MM.1S (cell line): Measurements from ENCODE around the gene SSBP4.

Experiments used
- DNase-seq: peaks from one replicate; pipeline ENCODE4 v3.0.0-alpha.2; 2015
- H2AFZ ChIP-seq: fragments of 300-600 bp; sonication (generic); 2 replicates; pipeline ENCODE4 v1.6.0; 2016; ENCODE audit warnings: antibody characterized with exemption, low read length
- H3F3A ChIP-seq: fragments of 300-600 bp; sonication (generic); 2 replicates; pipeline ENCODE4 v1.6.1; 2016; ENCODE audit warnings: mild to moderate bottlenecking, antibody characterized with exemption, low read length, moderate library complexity, mixed read lengths; ENCODE audit not compliant: insufficient read depth
- H3K27ac ChIP-seq: fragments of 300-600 bp; sonication (generic); 2 replicates; pipeline ENCODE4 v1.5.1; 2016; ENCODE audit warnings: mild to moderate bottlenecking, low read length
- H3K27me3 ChIP-seq: fragments of 300-600 bp; sonication (generic); replicated peaks from 2 replicates; pipeline ENCODE4 v1.6.0; 2016; ENCODE audit warnings: low read length; ENCODE audit not compliant: insufficient read depth
- H3K36me3 ChIP-seq: fragments of 300-600 bp; sonication (generic); replicated peaks from 2 replicates; pipeline ENCODE4 v1.6.1; 2016; ENCODE audit warnings: mild to moderate bottlenecking, low read length, mixed read lengths; ENCODE audit not compliant: insufficient read depth
- H3K4me1 ChIP-seq: fragments of 300-600 bp; sonication (generic); 2 replicates; pipeline ENCODE4 v1.6.1; 2016; ENCODE audit warnings: low read length, mixed read lengths
- H3K4me2 ChIP-seq: fragments of 300-600 bp; sonication (generic); 2 replicates; pipeline ENCODE4 v1.6.0; 2016; ENCODE audit warnings: low read depth, low read length
- H3K4me3 ChIP-seq: fragments of 300-600 bp; sonication (generic); 2 replicates; pipeline ENCODE4 v1.5.1; 2016; ENCODE audit warnings: low read length, mixed read lengths
- H3K79me2 ChIP-seq: fragments of 300-600 bp; sonication (generic); 2 replicates; pipeline ENCODE4 v1.6.1; 2016; ENCODE audit warnings: mixed run types, low read length, mixed read lengths
- H3K9ac ChIP-seq: fragments of 300-600 bp; sonication (generic); 2 replicates; pipeline ENCODE4 v1.6.1; 2016; ENCODE audit warnings: low read length, mixed read lengths
- H3K9me2 ChIP-seq: fragments of 300-600 bp; sonication (generic); replicated peaks from 2 replicates; pipeline ENCODE4 v1.6.1; 2016; ENCODE audit warnings: mild to moderate bottlenecking, low read length, mixed read lengths; ENCODE audit not compliant: insufficient read depth
- H3K9me3 ChIP-seq: fragments of 300-600 bp; sonication (generic); replicated peaks from 2 replicates; pipeline ENCODE4 v1.6.1; 2016; ENCODE audit warnings: mild to moderate bottlenecking, low read length, mixed read lengths; ENCODE audit not compliant: insufficient read depth
- H4K20me1 ChIP-seq: fragments of 300-600 bp; sonication (generic); 2 replicates; pipeline ENCODE4 v1.6.1; 2016; ENCODE audit warnings: mild to moderate bottlenecking, low read length, moderate library complexity, mixed read lengths; ENCODE audit not compliant: insufficient read depth
- CTCF ChIP-seq: fragments of 300-600 bp; sonication (generic); IDR thresholded peaks from 2 replicates; pipeline ENCODE4 v1.5.1; 2016; ENCODE audit warnings: antibody characterized with exemption, low read length, mixed read lengths
- EZH2 ChIP-seq: fragments of 300-600 bp; sonication (generic); optimal IDR thresholded peaks from 2 replicates; pipeline ENCODE3; 2017; ENCODE audit warnings: low read depth, mild to moderate bottlenecking, antibody characterized with exemption, low read length, mixed read lengths
- EZH2phosphoT487 ChIP-seq: fragments of 300-600 bp; sonication (generic); IDR thresholded peaks from 2 replicates; pipeline ENCODE4 v1.6.1; 2018; ENCODE audit warnings: antibody characterized with exemption, low read length

The SSBP4 gene

GRCh38 chr19:18389726-18390064, 29.5 kb upstream of the SSBP4 start:
- no peaks in the 10 kb centered on the region for H3K9me2 ChIP-seq
- TF ChIP-seq CTCF, result no peak
- TF ChIP-seq EZH2, result no peak
- no peak for TF ChIP-seq EZH2phosphoT487
- peaks cover 85% of the 10 kb centered on the region for H3K27me3 ChIP-seq
- 0 out of 2 replicates have a peak, but pooled peaks cover 4% of the 10 kb centered on the region for H3K4me1 ChIP-seq
- H3K9me3 ChIP-seq, result no peaks in the 10 kb centered on the region
- no peak overlapping the region for H2AFZ ChIP-seq
- no peak for DNase-seq
- H3K9ac ChIP-seq, result no peak overlapping the region
- no peaks in the 10 kb centered on the region for H3K36me3 ChIP-seq
- H3K4me3 ChIP-seq, result no peak overlapping the region
- no peaks in the 10 kb centered on the region for H4K20me1 ChIP-seq
- H3K79me2 ChIP-seq, result no peaks in the 10 kb centered on the region
- no peak overlapping the region for H3K4me2 ChIP-seq
- no peak overlapping the region for H3K27ac ChIP-seq
- no peaks in the 10 kb centered on the region for H3F3A ChIP-seq

GRCh38 chr19:18390065-18390907, 28.9 kb upstream of the SSBP4 start:
- Histone ChIP-seq H3K79me2 (no peaks in the 10 kb centered on the region), H3K36me3 (no peaks in the 10 kb centered on the region), H3K4me2 (no peak overlapping the region), H3K4me3 (no peak overlapping the region), H2AFZ (no peak overlapping the region), H4K20me1 (no peaks in the 10 kb centered on the region), H3F3A (no peaks in the 10 kb centered on the region), H3K9me2 (no peaks in the 10 kb centered on the region), H3K27ac (no peak overlapping the region), H3K4me1 (0 out of 2 replicates have a peak, but pooled peaks cover 4% of the 10 kb centered on the region), H3K27me3 (peaks cover 80% of the 10 kb centered on the region), H3K9me3 (no peaks in the 10 kb centered on the region), H3K9ac (no peak overlapping the region)
- TF ChIP-seq CTCF (no peak), EZH2 (no peak), EZH2phosphoT487 (no peak)
- no peak for DNase-seq

- Histone ChIP-seq H3K27ac (no peak overlapping the region), H3K4me1 (0 out of 2 replicates have a peak, but pooled peaks cover 4% of the 10 kb centered on the region), H3K4me3 (no peak overlapping the region), H3K9ac (no peak overlapping the region), H4K20me1 (no peaks in the 10 kb centered on the region), H3K4me2 (no peak overlapping the region), H3K36me3 (no peaks in the 10 kb centered on the region), H3K9me2 (no peaks in the 10 kb centered on the region), H3F3A (no peaks in the 10 kb centered on the region), H3K79me2 (no peaks in the 10 kb centered on the region), H3K9me3 (no peaks in the 10 kb centered on the region), H3K27me3 (peaks cover 77% of the 10 kb centered on the region), H2AFZ (no peak overlapping the region)
- TF ChIP-seq CTCF (no peak), EZH2phosphoT487 (no peak), EZH2 (no peak)
- DNase-seq, result no peak
Measured at GRCh38 chr19:18391509-18392075, 27.6 kb upstream of the SSBP4 start.
